ENCODE results near the gene DNAJB8. TPM values are rescaled to one million over a fixed set of nuclear protein-coding genes. Genes with fewer than 3 reads are reported as not detected.

DNAJB8 gene
- total RNA-seq, 1 donor from 2014 or later = not detected

DNA sequence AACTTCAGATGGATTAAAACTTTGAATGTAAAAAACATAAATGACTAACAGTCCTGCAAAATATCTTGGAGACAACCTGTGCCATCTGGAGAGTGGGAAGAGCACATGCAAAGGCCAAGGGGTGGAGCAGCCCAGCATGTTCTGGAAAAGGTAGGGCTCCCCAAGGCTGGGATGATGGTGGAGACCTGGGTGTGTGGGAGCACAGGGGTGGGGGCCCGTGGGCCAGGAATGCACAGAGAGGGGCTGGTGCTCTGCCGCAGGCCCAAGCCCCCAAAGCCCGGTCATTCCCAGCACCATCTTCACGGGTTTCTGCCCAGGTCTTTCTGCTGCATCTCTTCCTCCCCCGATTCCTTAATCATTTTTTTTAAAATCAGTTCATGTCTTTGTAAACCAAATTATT, 36.0 kb upstream of the DNAJB8 start:
- FAIRE-seq (no peak), DNase-seq (ENCODE audit: low read depth) (no peak)
- no peak overlapping the region for H3K4me3 Mint-ChIP-seq (ENCODE audit: unreplicated experiment)
- H3K27me3 Mint-ChIP-seq (ENCODE audit: low read depth, unreplicated experiment) = peaks cover 67% of the 10 kb centered on the region
- H3K4me3 ChIP-seq (ENCODE audit: insufficient read depth, low read depth, low read length) = no peak overlapping the region
- no peak overlapping the region for H2AFZ ChIP-seq (ENCODE audit: low read depth, low read length)
- H3K4me1 Mint-ChIP-seq (ENCODE audit: low read depth, unreplicated experiment) = no peaks in the 10 kb centered on the region
- H3K9ac ChIP-seq (ENCODE audit: low read length) = no peak overlapping the region
- H3K4me1 ChIP-seq (ENCODE audit: insufficient read depth, low read length) = no peaks in the 10 kb centered on the region
- peaks cover 17% of the 10 kb centered on the region for H3K27me3 ChIP-seq (ENCODE audit: insufficient read depth, low read length)
- no peaks in the 10 kb centered on the region for H3K36me3 Mint-ChIP-seq (ENCODE audit: low read depth, unreplicated experiment)
- no peaks in the 10 kb centered on the region for H4K20me1 ChIP-seq (ENCODE audit: insufficient read depth, low read length)
- H3K79me2 ChIP-seq (ENCODE audit: insufficient read depth, low read length) = no peaks in the 10 kb centered on the region
- H3K27ac ChIP-seq (ENCODE audit: low read depth, low read length) = no peak overlapping the region
- H3K9me3 ChIP-seq (ENCODE audit: insufficient read depth, low read depth, low read length) = no peaks in the 10 kb centered on the region
- TF ChIP-seq EZH2 (IDR thresholded peaks at IDR 0.05; ENCODE audit: insufficient read depth, low read length) (no peak), CTCF (IDR thresholded peaks at IDR 0.05; ENCODE audit: insufficient read depth, low read depth, low read length) (no peak)
- peaks cover 10% of the 10 kb centered on the region for H3K9me3 Mint-ChIP-seq (ENCODE audit: unreplicated experiment)
- no peak overlapping the region for H3K27ac Mint-ChIP-seq (ENCODE audit: unreplicated experiment)
- H3K36me3 ChIP-seq (ENCODE audit: insufficient read depth, low read length) = no peaks in the 10 kb centered on the region
- H3K4me2 ChIP-seq (ENCODE audit: low read length) = no peak overlapping the region

GRCh38 chr3:128501431-128501830, 34.7 kb upstream of the DNAJB8 start:
- Histone ChIP-seq H3K27me3 (ENCODE audit: insufficient read depth, low read length) (peaks cover 28% of the 10 kb centered on the region), H3K9me3 (ENCODE audit: insufficient read depth, low read depth, low read length) (peaks cover 6% of the 10 kb centered on the region), H3K4me1 (ENCODE audit: insufficient read depth, low read length) (peaks cover 5% of the 10 kb centered on the region), H3K9ac (ENCODE audit: low read length) (no peak overlapping the region), H4K20me1 (ENCODE audit: insufficient read depth, low read length) (peaks cover 8% of the 10 kb centered on the region), H3K4me2 (ENCODE audit: low read length) (no peak overlapping the region), H3K27ac (ENCODE audit: low read depth, low read length) (no peak overlapping the region), H3K79me2 (ENCODE audit: insufficient read depth, low read length) (no peaks in the 10 kb centered on the region), H3K4me3 (ENCODE audit: insufficient read depth, low read depth, low read length) (no peak overlapping the region), H2AFZ (ENCODE audit: low read depth, low read length) (no peak overlapping the region), H3K36me3 (ENCODE audit: insufficient read depth, low read length) (no peaks in the 10 kb centered on the region)
- TF ChIP-seq EZH2 (IDR thresholded peaks at IDR 0.05; ENCODE audit: insufficient read depth, low read length) (no peak), CTCF (IDR thresholded peaks at IDR 0.05; ENCODE audit: insufficient read depth, low read depth, low read length) (no peak)
- DNase-seq (ENCODE audit: low read depth) (no peak), FAIRE-seq (no peak)
- H3K27ac Mint-ChIP-seq (ENCODE audit: unreplicated experiment) = no peak overlapping the region
- no peaks in the 10 kb centered on the region for H3K4me1 Mint-ChIP-seq (ENCODE audit: low read depth, unreplicated experiment)
- H3K4me3 Mint-ChIP-seq (ENCODE audit: unreplicated experiment) = no peak overlapping the region
- H3K27me3 Mint-ChIP-seq (ENCODE audit: low read depth, unreplicated experiment) = peaks cover 69% of the 10 kb centered on the region
- peaks cover 9% of the 10 kb centered on the region for H3K9me3 Mint-ChIP-seq (ENCODE audit: unreplicated experiment)
- H3K36me3 Mint-ChIP-seq (ENCODE audit: low read depth, unreplicated experiment) = peaks cover 3% of the 10 kb centered on the region

GRCh38 chr3:128500556-128500955, 33.9 kb upstream of the DNAJB8 start:
- Histone ChIP-seq H3K4me1 (ENCODE audit: insufficient read depth, low read length) (peaks cover 5% of the 10 kb centered on the region), H4K20me1 (ENCODE audit: insufficient read depth, low read length) (peaks cover 13% of the 10 kb centered on the region), H3K27ac (ENCODE audit: low read depth, low read length) (no peak overlapping the region), H3K4me3 (ENCODE audit: insufficient read depth, low read depth, low read length) (no peak overlapping the region), H3K79me2 (ENCODE audit: insufficient read depth, low read length) (no peaks in the 10 kb centered on the region), H3K9ac (ENCODE audit: low read length) (no peak overlapping the region), H3K9me3 (ENCODE audit: insufficient read depth, low read depth, low read length) (peaks cover 6% of the 10 kb centered on the region), H2AFZ (ENCODE audit: low read depth, low read length) (no peak overlapping the region), H3K36me3 (ENCODE audit: insufficient read depth, low read length) (no peaks in the 10 kb centered on the region), H3K4me2 (ENCODE audit: low read length) (no peak overlapping the region), H3K27me3 (ENCODE audit: insufficient read depth, low read length) (peaks cover 37% of the 10 kb centered on the region)
- FAIRE-seq = no peak
- H3K36me3 Mint-ChIP-seq (ENCODE audit: low read depth, unreplicated experiment) = peaks cover 3% of the 10 kb centered on the region
- DNase-seq (ENCODE audit: low read depth) = no peak
- peaks cover 9% of the 10 kb centered on the region for H3K9me3 Mint-ChIP-seq (ENCODE audit: unreplicated experiment)
- peaks cover 70% of the 10 kb centered on the region for H3K27me3 Mint-ChIP-seq (ENCODE audit: low read depth, unreplicated experiment)
- H3K27ac Mint-ChIP-seq (ENCODE audit: unreplicated experiment) = no peak overlapping the region
- TF ChIP-seq CTCF (IDR thresholded peaks at IDR 0.05; ENCODE audit: insufficient read depth, low read depth, low read length) = no peak
- TF ChIP-seq EZH2 (IDR thresholded peaks at IDR 0.05; ENCODE audit: insufficient read depth, low read length) = no peak
- H3K4me3 Mint-ChIP-seq (ENCODE audit: unreplicated experiment) = no peak overlapping the region
- H3K4me1 Mint-ChIP-seq (ENCODE audit: low read depth, unreplicated experiment) = no peaks in the 10 kb centered on the region
